GM10266 (cell line): ENCODE measurements around the gene C1orf21.

ENCODE experiments used
- DNase-seq: peaks from one replicate; pipeline ENCODE4 v3.0.0; 2012; ENCODE audit errors: extremely low spot score
- TF ChIP-seq, protein P1 (sequence below): IDR thresholded peaks from 2 replicates; pipeline ENCODE4 v1.5.1; 2012; ENCODE audit warnings: mild to moderate bottlenecking, low read depth; ENCODE audit not compliant: control insufficient read depth, insufficient read depth; ENCODE audit errors: missing control alignments

Gene C1orf21

DNA sequence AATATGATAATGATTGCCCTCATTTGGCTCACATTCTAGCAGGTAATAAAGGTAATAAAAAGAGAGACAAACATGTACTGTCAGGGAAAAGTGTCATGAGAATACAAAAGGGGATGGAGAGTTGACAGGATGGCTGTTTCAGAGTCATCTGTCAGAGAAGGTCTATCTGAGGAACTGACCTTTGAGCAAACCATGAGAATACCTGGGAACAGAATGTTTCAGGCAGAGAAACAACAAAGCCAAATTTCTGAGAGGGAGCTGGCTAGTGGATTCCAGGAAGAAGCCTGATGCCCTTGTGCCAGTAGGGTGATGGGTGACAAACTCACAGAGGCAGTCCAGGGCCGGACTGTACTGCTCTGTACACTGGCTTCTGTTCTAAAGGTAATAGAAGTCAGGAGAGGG is 107.2 kb downstream of the C1orf21 start:
- TF ChIP-seq, protein P1, sequence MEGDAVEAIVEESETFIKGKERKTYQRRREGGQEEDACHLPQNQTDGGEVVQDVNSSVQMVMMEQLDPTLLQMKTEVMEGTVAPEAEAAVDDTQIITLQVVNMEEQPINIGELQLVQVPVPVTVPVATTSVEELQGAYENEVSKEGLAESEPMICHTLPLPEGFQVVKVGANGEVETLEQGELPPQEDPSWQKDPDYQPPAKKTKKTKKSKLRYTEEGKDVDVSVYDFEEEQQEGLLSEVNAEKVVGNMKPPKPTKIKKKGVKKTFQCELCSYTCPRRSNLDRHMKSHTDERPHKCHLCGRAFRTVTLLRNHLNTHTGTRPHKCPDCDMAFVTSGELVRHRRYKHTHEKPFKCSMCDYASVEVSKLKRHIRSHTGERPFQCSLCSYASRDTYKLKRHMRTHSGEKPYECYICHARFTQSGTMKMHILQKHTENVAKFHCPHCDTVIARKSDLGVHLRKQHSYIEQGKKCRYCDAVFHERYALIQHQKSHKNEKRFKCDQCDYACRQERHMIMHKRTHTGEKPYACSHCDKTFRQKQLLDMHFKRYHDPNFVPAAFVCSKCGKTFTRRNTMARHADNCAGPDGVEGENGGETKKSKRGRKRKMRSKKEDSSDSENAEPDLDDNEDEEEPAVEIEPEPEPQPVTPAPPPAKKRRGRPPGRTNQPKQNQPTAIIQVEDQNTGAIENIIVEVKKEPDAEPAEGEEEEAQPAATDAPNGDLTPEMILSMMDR = no peak

DNA sequence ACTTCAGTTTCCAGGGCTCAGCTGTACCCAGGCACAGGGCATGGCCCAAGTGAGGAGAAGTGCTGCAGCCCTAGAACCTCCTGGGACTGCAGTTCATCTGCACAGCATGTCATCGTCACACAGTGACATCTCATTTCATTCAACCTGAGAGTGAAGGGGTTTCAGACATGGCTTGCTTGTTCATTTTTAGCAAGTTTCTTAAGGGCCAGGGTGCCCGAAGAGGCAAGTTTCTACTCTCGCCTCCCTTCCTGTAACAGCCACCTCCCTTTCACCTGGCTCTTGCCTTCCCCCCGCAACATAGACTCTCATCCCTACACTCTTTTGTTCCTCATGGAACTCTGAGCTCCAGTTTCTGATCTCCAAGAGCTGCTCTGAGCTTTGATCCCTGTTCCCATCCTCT is 108.1 kb downstream of the C1orf21 start:
- TF ChIP-seq, protein P1 = no peak
- peak; percentile 34 for DNase-seq

More for the DNA sequence above, 107.2 kb downstream of the C1orf21 start:
- no peak for DNase-seq

DNA sequence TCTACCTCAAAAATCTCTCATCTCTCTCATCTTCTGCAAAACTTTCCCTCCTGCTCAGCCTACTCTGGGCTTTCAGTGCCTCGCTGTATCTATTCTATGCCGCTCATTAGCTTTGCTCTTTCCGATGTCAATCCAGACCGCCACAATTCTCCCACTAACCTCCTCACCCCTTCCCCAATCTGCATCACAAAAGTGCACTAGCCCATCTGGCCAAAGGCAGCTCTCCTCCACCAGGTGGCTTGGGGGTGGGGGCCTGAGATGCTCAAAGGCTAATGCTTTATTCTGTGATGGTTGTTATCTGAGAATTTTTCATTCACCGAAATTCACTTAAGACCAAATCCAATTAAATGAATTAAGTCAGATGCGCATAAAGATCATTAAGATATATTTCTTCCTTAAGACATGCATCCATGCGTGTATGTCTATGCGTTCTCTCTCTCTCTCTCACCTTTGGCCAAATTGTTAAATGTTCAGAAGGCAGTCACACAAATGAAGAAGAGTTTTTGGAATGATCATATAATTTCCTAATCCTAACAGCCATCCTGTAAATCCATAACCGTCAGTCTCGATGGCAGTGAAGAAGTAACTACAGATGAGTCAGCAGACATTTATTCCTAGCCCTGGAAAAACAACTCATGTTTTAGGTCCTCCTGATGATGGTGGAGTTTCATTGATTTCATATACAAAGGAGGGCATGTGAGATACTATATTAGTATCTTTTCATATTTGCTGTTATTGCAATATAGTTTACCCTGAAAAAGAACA is 111.3 kb downstream of the C1orf21 start:
- TF ChIP-seq, protein P1 = no peak
- no peak for DNase-seq

DNA sequence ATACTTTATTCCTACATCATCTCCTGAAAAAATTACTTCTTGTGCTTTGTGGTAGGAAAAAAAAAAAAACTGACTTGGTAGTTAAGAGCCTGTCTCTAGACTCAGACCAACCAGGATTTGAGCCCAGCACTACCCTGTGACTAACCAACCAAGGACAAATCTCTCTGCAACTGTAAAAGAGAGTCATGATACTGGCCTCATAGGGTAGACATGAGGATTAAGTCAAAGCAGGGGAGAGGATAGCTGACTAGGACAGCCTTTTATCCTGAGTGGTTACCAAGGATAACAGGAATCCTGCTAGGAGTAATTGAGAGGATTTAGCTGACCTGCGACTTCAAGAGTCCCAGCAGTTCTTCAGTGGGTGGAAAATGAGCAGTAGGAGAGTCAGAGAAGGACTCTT is 112.8 kb downstream of the C1orf21 start:
- DNase-seq = no peak
- TF ChIP-seq, protein P1 = no peak

DNA sequence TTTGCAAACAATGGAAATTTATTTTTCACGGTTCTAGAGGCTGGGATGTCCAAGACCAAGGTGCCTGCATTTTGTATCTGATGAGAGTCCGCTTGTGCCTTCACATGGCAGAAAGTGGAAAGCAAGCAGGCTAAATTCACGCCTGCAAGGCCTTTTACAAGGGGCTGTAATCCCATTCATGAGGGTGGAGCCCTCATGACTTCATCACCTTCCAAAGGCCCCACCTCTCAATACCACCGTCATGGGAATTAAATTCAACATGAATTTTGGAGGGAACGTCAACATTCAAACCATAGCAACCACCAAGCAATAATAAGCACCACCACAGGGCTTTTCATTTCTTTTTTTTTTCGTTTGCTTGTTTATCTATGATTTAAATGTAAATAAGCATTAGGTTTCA is 115.3 kb downstream of the C1orf21 start:
- no peak for DNase-seq
- TF ChIP-seq, protein P1 = no peak

DNA sequence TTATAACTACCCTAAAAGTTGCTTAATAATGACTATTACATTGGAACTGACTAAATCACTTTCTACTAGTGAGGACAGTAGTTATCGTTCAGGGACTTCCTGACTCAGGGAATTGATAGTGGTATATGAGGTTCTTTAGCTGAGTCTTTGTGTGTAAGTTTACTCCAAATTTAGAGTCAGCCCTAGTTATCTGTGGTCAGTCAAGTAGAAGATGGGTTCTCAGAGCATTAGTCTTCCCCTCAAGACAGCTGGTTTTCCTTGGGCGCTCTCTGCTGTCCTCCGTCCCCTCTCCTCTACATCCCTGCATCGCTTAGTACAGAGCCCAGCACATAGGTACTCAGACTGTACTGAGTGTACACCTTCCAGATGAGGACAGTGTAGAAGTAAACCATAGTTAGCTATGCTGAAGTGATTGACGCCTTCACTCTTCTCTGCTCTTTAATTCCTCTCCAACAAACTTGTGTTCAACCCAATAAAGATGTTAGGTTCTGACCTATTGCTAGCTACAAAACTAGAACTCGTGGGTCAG is 116.5 kb downstream of the C1orf21 start:
- TF ChIP-seq, protein P1 = no peak
- DNase-seq = no peak
